Neutrophil (primary cell): ENCODE data around the gene VPS35L.
"Not testable (repeated sequence)": the region's sequence is repeated elsewhere in the genome, so short reads cannot be mapped to it uniquely, and the experiment has no call there.

Experiments
- H3K27ac ChIP-seq: fragments of 200-600 bp; sonication (generic); 2 replicates; pipeline ENCODE4 v1.5.1; 2016; ENCODE audit warnings: mild to moderate bottlenecking, moderate library complexity
- H3K27me3 ChIP-seq: fragments of 200-600 bp; sonication (generic); 2 replicates; pipeline ENCODE4 v1.6.0; 2016; ENCODE audit warnings: mild to moderate bottlenecking
- H3K36me3 ChIP-seq: fragments of 200-600 bp; sonication (generic); 2 replicates; pipeline ENCODE4 v1.5.1; 2017
- H3K4me1 ChIP-seq, 2 experiments: fragments of 200-600 bp in 1 of 2; sonication (generic) in 1 of 2; 1 replicate in 1 of 2; 2 replicates in 1 of 2; pipeline versions ENCODE4 v1.5.1 to v1.6.1; 2013 to 2016; ENCODE audit warnings: low read depth in 1 of 2, low read length in 1 of 2, mild to moderate bottlenecking in 1 of 2, moderate library complexity in 1 of 2; ENCODE audit not compliant: control insufficient read depth in 1 of 2, insufficient read depth in 1 of 2
- H3K4me3 ChIP-seq, 2 experiments: fragments of 200-600 bp in 1 of 2; sonication (generic) in 1 of 2; 1 replicate in 1 of 2; 2 replicates in 1 of 2; pipeline ENCODE4 v1.5.1; 2013 to 2016; ENCODE audit warnings: low read depth in 1 of 2, low read length in 1 of 2, mild to moderate bottlenecking in 1 of 2, moderate library complexity in 1 of 2
- H3K9me3 ChIP-seq: fragments of 200-600 bp; sonication (generic); 2 replicates; pipeline ENCODE4 v1.5.1; 2016
- CTCF ChIP-seq: fragments of 200-600 bp; sonication (generic); IDR thresholded peaks from 2 replicates; pipeline ENCODE4 v1.5.1; 2016; ENCODE audit warnings: antibody characterized with exemption

The VPS35L gene

GRCh38 chr16:19666477-19666876, 111.0 kb downstream of the VPS35L start:
- Histone ChIP-seq H3K4me1 (no peaks in the 10 kb centered on the region), H3K9me3 (no peaks in the 10 kb centered on the region), H3K36me3 (peaks cover 20% of the 10 kb centered on the region), H3K4me3 (no peak overlapping the region), H3K27ac (no peak overlapping the region), H3K27me3 (no peaks in the 10 kb centered on the region)
- no peak for TF ChIP-seq CTCF

GRCh38 chr16:19672378-19672777, 116.9 kb downstream of the VPS35L start:
- Histone ChIP-seq H3K4me1 (no peaks in the 10 kb centered on the region), H3K27ac (no peak overlapping the region), H3K4me3 (no peak overlapping the region), H3K9me3 (no peaks in the 10 kb centered on the region), H3K27me3 (no peaks in the 10 kb centered on the region), H3K36me3 (peaks cover 37% of the 10 kb centered on the region)
- no peak for TF ChIP-seq CTCF

- Histone ChIP-seq H3K27ac (no peak overlapping the region), H3K9me3 (no peaks in the 10 kb centered on the region), H3K27me3 (no peaks in the 10 kb centered on the region), H3K4me1 (no peaks in the 10 kb centered on the region), H3K36me3 (peaks cover 44% of the 10 kb centered on the region), H3K4me3 (no peak overlapping the region)
- no peak for TF ChIP-seq CTCF
These were observed 119.0 kb downstream of the VPS35L start for GRCh38 chr16:19674485-19674884.

GRCh38 chr16:19677402-19677801, 121.9 kb downstream of the VPS35L start:
- Histone ChIP-seq H3K27me3 (no peaks in the 10 kb centered on the region), H3K27ac (no peak overlapping the region), H3K36me3 (peaks cover 29% of the 10 kb centered on the region), H3K4me1 (no peaks in the 10 kb centered on the region), H3K4me3 (no peak overlapping the region), H3K9me3 (no peaks in the 10 kb centered on the region)
- TF ChIP-seq CTCF = no peak

GRCh38 chr16:19678804-19679203, 123.3 kb downstream of the VPS35L start:
- H3K27ac ChIP-seq = no peak overlapping the region
- H3K9me3 ChIP-seq = no peaks in the 10 kb centered on the region
- no peak for TF ChIP-seq CTCF
- no peaks in the 10 kb centered on the region for H3K4me1 ChIP-seq
- peaks cover 40% of the 10 kb centered on the region for H3K36me3 ChIP-seq
- H3K4me3 ChIP-seq = no peak overlapping the region
- H3K27me3 ChIP-seq = no peaks in the 10 kb centered on the region

GRCh38 chr16:19679281-19679680, 123.8 kb downstream of the VPS35L start:
- H3K4me3 ChIP-seq, H3K27ac ChIP-seq, H3K9me3 ChIP-seq, H3K4me1 ChIP-seq, H3K27me3 ChIP-seq: not testable (repeated sequence)
- H3K36me3 ChIP-seq = peaks cover 45% of the 10 kb centered on the region
